Kidney (tissue), 14 donors: ENCODE data around the gene LRRC32. TPM values are rescaled to one million over a fixed set of nuclear protein-coding genes. Genes with fewer than 3 reads are reported as not detected.

Experiments
- DNase-seq, 5 donors: peaks; one replicate each; pipeline ENCODE4 v3.0.0-alpha.2; 2013 to 2020
- FAIRE-seq: peaks from 2 replicates; lab custom pipeline; 2012; peaks lifted over from hg19 to GRCh38; lab: Jason Lieb, UNC
- H3K27ac ChIP-seq, 2 donors: one replicate each; pipeline ENCODE4 v1.7.0; 2013; ENCODE audit warnings: low read depth in 2 of 2, low read length in 2 of 2, inconsistent platforms in 1 of 2
- H3K27me3 ChIP-seq: one replicate; pipeline ENCODE4 v1.7.1; 2013; ENCODE audit warnings: low read length, inconsistent platforms; ENCODE audit not compliant: control insufficient read depth, insufficient read depth
- H3K36me3 ChIP-seq, 3 donors: one replicate each; pipeline versions ENCODE4 v1.7.0 to v1.7.1; 2013; ENCODE audit warnings: low read length in 3 of 3, control low read depth in 1 of 3, inconsistent platforms in 1 of 3; ENCODE audit not compliant: insufficient read depth in 3 of 3, control insufficient read depth in 2 of 3
- H3K4me1 ChIP-seq, 3 donors: one replicate each; pipeline versions ENCODE4 v1.7.0 to v1.7.1; 2013; ENCODE audit warnings: low read length in 3 of 3, inconsistent platforms in 1 of 3, low read depth in 1 of 3; ENCODE audit not compliant: control insufficient read depth in 2 of 3, insufficient read depth in 2 of 3
- H3K4me3 ChIP-seq, 3 donors: one replicate each; pipeline versions ENCODE4 v1.7.0 to v1.8.1; 2013; ENCODE audit warnings: low read length in 3 of 3, control low read depth in 1 of 3, inconsistent platforms in 1 of 3
- H3K9ac ChIP-seq, 3 donors: one replicate each; pipeline versions ENCODE4 v1.7.0 to v1.7.1; 2013; ENCODE audit warnings: low read length in 3 of 3, control low read depth in 1 of 3, inconsistent platforms in 1 of 3
- H3K9me3 ChIP-seq, 3 donors: one replicate each; pipeline versions ENCODE4 v1.7.0 to v1.7.1; 2013; ENCODE audit warnings: low read length in 3 of 3, control low read depth in 1 of 3, inconsistent platforms in 1 of 3; ENCODE audit not compliant: control insufficient read depth in 2 of 3, insufficient read depth in 1 of 3
- CTCF ChIP-seq: IDR thresholded peaks from 3 replicates; pipeline ENCODE4 v1.5.1; 2012; ENCODE audit warnings: mild to moderate bottlenecking, moderate library complexity, borderline replicate concordance; ENCODE audit not compliant: insufficient read depth; ENCODE audit errors: extremely low read depth
- intact Hi-C: fragments of 100-400 bp; cut with DNase I; formaldehyde crosslinking; loops from one replicate; pipeline ENCODE4 v1.11.1; 2022
- polyA plus RNA-seq: library from polyadenylated mRNA; stranded (reverse); fragments of 350-450 nt; fragmentation: Illumina TruSeq; extraction: RNeasy Lipid Tissue Mini Kit (QIAGEN cat#74804); gene quantifications from one replicate; pipeline ENCODE4 v1.2.3, GENCODE V29; 2014; ENCODE audit warnings: low read depth, low replicate concordance; ENCODE audit not compliant: insufficient read depth
- total RNA-seq: library from RNA; stranded (reverse); fragmentation: NEBNext Ultra II Directional; extraction: Animal tissue kit (Norgen Biotek cat#: 25700); gene quantifications from one replicate; pipeline ENCODE4 v1.2.1, GENCODE V29; 2021
- donor health status: control.
- donor health status: control.
- donor health status: control.
- donor health status: control.
- donor health status: control.
- donor health status: DM: yes; HTN: yes; CAD: no.
- donor health status: Normal renal cell carcinoma (clear cell type).

The LRRC32 gene
- total and polyA plus RNA-seq, 2 donors from 2014 or later: 105 to 136 TPM

- no peak for FAIRE-seq
- intact Hi-C loops: no loop called here
Measured at GRCh38 chr11:76680518-76681425, 10.2 kb upstream of the LRRC32 start.

GRCh38 chr11:76678321-76678720 is 7.8 kb upstream of the LRRC32 start:
- Histone ChIP-seq H3K4me3 (no peak overlapping the region), H3K4me1 (peaks cover 0 to 5% (median 0%) of the 10 kb centered on the region in 3 donors), H3K27ac (no peak overlapping the region), H3K9me3 (no peaks in the 10 kb centered on the region), H3K27me3 (no peaks in the 10 kb centered on the region), H3K9ac (no peak overlapping the region), H3K36me3 (no peaks in the 10 kb centered on the region)
- no peak for TF ChIP-seq CTCF
- DNase-seq (no peak), FAIRE-seq (no peak)
- intact Hi-C loops: loop anchor here (5.0 kb wide), 1 partner anchor 126 kb away; no protein-coding TSS in a partner anchor

More at GRCh38 chr11:76680518-76681425, 10.2 kb upstream of the LRRC32 start:
- no peaks in the 10 kb centered on the region for H3K36me3 ChIP-seq
- H3K27me3 ChIP-seq: no peaks in the 10 kb centered on the region
- no peak overlapping the region for H3K4me3 ChIP-seq
- peak; percentile 78 for TF ChIP-seq CTCF
- H3K27ac ChIP-seq: no peak overlapping the region
- H3K9ac ChIP-seq: no peak overlapping the region
- DNase-seq: peak in 4 of 5 donors; percentile 81 to 91 (median 85)
- no peaks in the 10 kb centered on the region for H3K9me3 ChIP-seq
- H3K4me1 ChIP-seq: peaks cover 0 to 5% (median 0%) of the 10 kb centered on the region in 3 donors

- intact Hi-C loops: loop anchor here (5.0 kb wide), 1 partner anchor 125 kb away; no protein-coding TSS in a partner anchor
- H3K27me3 ChIP-seq: no peaks in the 10 kb centered on the region
- H3K27ac ChIP-seq: no peak overlapping the region
- peaks cover 0 to 7% (median 0%) of the 10 kb centered on the region in 3 donors for H3K4me1 ChIP-seq
- no peaks in the 10 kb centered on the region for H3K36me3 ChIP-seq
- FAIRE-seq (no peak), DNase-seq (peak in 1 of 5 donors; percentile 35)
- no peak overlapping the region for H3K4me3 ChIP-seq
- TF ChIP-seq CTCF: no peak
- no peak overlapping the region for H3K9ac ChIP-seq
- no peaks in the 10 kb centered on the region for H3K9me3 ChIP-seq
Measured at GRCh38 chr11:76677458-76677765, 6.9 kb upstream of the LRRC32 start.
